LHCN-M2 (cell line): ENCODE results near the gene PTPRM. TPM values are rescaled to one million over a fixed set of nuclear protein-coding genes. Genes with fewer than 3 reads are reported as not detected.
A peak's percentile ranks its signal among the peaks of the same experiment; 100 is the strongest.
"Not testable (repeated sequence)": the region's sequence is repeated elsewhere in the genome, so short reads cannot be mapped to it uniquely, and the experiment has no call there.

Experiments used
- DNase-seq: peaks from one replicate; pipeline ENCODE4 v3.0.0-alpha.2; 2012; ENCODE audit warnings: low read depth
- total RNA-seq: library from RNA; depleted of rRNA; stranded (reverse); fragments of >200 nt; gene quantifications from 2 replicates; pipeline ENCODE4 v1.2.3, GENCODE V29; 2014

The PTPRM gene
- total RNA-seq, 1 experiment from 2014 or later: 28.1 TPM

- no peak for DNase-seq
These were observed 478.2 kb downstream of the PTPRM start for GRCh38 chr18:8045160-8045883.

DNA sequence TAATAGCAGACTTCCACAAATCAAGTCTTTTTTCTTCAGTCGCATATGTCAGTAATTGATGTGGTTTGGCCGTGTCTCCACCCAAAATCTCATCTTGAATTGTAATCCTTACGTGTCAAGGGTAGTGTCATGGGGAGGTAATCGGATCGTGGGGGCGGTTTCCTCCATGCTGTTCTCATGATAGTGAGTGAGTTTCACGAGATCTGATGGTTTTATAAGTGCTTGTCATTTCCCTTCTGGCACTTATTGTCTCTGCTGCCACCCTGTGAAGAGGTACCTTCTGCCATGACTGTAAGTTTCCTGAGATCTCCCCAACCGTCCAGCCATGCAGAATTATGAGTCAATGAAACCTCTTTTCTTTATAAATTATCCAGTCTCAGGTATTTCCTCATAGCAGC is 478.8 kb downstream of the PTPRM start:
- no peak for DNase-seq

DNA sequence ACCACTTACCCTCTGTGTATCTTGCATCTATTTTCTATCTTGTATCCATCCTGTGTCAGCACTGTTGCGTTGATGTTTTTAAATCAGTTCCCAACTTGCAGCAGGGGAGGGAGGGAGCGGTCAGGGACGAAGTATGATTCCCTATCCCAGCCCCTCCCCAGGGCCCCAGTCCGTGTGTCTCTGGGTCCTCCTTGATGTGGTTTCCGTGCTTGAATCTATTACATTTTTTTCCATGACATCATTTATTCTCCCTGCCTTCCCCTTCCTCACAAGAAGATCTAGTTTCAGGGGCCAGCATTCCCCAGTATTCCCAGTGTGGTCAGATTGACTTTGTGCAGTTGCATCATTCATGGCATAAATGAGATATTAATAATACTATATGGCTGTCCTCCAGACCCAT is 479.3 kb downstream of the PTPRM start:
- DNase-seq: no peak

DNA sequence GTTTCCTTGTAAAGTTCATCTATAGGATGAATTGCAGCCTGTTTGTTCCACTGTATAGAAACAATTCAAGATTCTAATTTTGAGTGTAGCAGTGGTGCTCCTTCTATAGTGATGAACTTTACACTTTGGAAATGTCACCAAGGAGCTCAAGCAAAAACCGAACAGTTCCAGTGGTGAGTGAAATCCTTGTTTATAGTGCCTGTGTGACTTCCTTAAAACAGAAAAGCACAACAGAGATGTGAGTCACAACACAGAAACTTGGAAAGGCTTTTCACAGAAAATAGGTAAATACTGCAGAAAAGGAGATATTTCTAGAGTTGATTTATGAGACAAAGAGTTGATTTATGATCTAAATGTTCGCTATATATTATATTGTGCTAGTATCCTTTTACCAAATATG is 482.0 kb downstream of the PTPRM start:
- DNase-seq: no peak

- no peak for DNase-seq
These were observed 483.7 kb downstream of the PTPRM start for GRCh38 chr18:8050616-8051329.

- no peak for DNase-seq
These were observed 484.3 kb downstream of the PTPRM start for GRCh38 chr18:8051453-8051852.

GRCh38 chr18:8052237-8052701 is 485.2 kb downstream of the PTPRM start:
- DNase-seq: peak; percentile 31

GRCh38 chr18:8056723-8057122 is 489.6 kb downstream of the PTPRM start:
- no peak for DNase-seq

DNA sequence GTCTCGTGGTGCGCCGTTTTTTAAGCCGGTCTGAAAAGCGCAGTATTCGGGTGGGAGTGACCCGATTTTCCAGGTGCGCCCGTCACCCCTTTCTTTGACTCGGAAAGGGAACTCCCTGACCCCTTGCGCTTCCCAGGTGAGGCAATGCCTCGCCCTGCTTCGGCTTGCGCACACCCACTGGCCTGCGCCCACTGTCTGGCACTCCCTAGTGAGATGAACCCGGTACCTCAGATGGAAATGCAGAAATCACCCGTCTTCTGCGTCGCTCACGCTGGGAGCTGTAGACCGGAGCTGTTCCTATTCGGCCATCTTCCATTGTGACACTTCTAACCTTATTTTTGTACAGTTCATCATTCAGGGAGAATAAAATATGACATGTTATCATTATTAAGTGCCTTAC is 496.0 kb downstream of the PTPRM start:
- not testable (repeated sequence) for DNase-seq

- DNase-seq: no peak
These were observed 496.6 kb downstream of the PTPRM start for GRCh38 chr18:8063733-8064132.

DNA sequence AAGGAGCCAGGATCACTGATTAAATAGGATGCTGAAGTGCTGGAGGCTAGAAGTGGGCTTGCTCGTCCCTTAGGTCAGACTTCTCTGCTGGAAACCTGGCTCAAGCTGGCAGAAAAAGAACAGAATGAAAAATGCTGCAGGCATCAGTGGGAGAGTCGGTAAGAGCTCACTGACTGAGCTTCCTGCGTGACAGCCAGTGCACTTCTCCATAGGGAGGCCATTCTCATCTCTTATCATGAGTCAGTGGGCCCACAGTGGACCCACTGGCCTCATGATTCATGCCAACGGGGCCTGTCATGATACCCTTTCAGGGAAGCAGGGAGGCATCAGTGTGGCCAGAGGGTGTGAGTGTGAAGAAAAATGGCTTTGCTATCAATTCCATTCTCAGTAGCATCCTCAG is 498.2 kb downstream of the PTPRM start:
- peak; percentile 4 for DNase-seq

GRCh38 chr18:8065773-8066172 is 498.7 kb downstream of the PTPRM start:
- DNase-seq: no peak

DNA sequence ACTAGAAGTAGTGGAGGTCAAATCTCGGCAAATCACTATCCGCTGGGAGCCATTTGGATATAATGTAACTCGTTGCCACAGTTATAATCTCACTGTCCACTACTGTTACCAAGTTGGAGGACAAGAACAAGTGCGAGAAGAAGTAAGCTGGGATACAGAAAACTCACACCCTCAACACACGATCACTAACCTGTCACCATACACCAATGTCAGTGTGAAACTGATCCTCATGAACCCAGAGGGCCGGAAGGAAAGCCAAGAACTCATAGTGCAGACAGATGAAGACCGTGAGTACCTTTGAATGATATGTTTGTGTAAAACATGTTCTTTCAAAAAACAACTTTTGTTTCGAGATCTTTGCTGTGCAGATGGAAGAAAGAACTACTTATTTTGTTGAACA is 502.6 kb downstream of the PTPRM start:
- no peak for DNase-seq

- no peak for DNase-seq
These were observed 506.1 kb downstream of the PTPRM start for GRCh38 chr18:8073167-8073566.

DNA sequence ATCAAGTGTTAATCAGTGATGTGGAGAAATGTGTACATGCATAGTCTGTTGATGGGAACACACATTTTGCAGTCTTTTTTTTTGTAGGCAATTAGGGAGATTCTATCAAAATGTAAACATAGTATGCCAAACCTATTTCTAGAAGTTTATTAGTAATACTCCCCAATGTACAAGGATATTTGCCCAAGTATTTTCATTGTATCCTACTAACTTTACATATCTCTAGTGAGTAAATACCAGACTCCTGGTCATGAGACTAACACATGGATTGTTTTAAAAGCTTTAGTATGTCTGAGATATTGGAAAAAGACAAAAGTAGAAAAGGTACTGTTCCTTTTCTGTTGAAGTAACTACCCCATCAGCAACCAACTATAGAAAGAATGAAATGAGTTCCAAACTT is 513.0 kb downstream of the PTPRM start:
- DNase-seq: no peak

- DNase-seq: no peak
These were observed 514.2 kb downstream of the PTPRM start for GRCh38 chr18:8081267-8081666.

DNA sequence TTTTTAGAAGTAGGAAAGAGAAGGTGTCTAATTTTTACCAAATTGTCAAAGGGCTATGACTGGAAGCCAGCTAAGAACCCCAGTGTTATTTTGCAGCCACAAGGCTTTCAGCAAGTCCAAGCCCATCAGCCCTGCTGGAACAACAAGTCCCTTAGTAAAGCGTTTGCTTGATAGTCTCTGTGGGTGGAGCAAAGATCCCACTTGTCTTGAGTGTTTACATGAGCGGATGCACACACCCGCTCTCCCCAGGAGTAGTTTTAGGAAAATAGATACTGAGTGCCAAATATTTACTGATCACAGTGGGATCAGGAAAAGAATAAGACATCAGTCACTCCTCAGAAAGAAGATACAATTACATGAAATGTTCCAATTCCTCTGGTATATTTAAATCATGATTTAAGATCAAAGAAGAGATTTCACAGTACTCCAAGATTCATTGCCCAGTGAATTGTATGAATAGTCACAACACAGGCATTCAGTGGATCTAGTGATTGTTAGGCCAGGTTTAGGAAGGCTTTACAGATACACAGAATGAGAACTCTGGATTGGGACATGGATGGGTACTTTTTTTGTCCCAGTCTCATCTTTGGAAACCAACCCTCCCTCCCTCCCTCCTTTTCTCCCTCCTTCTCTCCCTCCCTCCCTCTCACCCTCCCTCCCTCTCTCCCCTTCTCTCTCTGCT is 514.9 kb downstream of the PTPRM start:
- DNase-seq: no peak

- peak; percentile 67 for DNase-seq
These were observed 517.0 kb downstream of the PTPRM start for GRCh38 chr18:8084160-8084559.

DNA sequence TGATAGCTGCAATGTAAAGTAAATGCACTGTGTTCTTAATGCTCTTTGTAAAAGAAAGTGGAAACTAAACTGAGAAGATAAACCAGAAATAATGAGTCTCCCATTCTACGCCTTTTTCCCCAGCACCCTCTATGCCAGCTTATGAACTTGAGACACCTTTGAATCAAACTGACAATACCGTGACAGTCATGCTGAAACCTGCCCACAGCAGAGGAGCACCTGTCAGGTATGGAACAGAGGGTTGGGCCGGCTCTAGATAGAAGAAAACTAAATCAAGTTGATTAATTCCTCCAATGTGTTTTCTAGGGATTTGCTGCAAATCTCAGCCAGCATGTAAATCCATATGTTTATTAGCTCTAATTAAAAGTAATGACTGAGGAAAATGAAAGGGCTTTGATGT is 521.5 kb downstream of the PTPRM start:
- no peak for DNase-seq

GRCh38 chr18:8091035-8091434 is 523.9 kb downstream of the PTPRM start:
- DNase-seq: no peak

DNA sequence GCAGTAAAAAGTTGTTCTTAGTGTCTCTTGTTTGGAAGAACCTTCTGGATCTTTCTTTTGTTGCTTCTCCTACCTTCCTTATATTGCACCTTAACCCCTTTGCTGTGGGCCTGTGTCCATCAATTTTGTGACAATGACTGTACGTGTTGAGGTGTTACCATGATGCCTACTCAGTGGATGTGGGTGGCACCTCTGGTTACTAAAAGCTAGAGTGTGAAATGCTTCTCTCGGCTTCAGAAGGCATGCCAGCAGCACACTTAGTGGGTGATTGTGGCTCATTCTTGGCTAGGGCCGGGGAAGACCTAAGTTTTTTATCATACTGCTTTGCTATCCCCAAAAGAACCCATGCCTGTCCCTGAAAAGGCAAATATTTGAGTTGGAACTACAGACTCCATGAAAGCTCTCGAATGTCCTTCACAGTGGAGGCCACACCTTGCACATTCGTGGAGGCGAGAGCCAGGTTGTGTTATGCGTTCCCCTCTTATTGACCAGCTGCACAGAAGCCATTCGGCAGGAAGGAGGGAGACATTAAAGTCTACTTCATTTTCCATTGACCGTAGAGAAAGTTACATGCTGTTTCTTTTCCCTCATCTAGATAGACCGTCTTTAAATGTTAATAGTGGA is 528.9 kb downstream of the PTPRM start:
- DNase-seq: no peak

DNA sequence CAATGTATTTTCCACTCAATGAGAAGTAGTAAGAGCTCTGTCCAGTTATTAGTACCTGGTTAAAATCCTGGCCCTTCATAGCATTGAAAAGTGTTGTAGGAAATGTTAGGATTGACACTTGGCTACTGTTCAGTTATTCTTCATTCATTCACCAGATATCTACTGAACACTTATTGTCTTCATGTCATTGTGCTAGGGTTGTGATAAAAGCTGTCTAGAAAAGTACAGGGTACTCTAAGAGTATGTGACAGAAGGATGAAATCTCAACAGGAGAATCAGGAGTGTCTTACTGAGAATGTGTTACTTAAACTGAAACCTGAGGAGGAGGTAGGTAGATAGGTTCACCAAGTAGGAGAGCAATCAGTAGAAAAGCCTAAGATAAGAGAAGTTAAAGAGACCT is 530.3 kb downstream of the PTPRM start:
- DNase-seq: no peak
